ENCODE measurements around the gene FGF22.

Gene FGF22

DNA sequence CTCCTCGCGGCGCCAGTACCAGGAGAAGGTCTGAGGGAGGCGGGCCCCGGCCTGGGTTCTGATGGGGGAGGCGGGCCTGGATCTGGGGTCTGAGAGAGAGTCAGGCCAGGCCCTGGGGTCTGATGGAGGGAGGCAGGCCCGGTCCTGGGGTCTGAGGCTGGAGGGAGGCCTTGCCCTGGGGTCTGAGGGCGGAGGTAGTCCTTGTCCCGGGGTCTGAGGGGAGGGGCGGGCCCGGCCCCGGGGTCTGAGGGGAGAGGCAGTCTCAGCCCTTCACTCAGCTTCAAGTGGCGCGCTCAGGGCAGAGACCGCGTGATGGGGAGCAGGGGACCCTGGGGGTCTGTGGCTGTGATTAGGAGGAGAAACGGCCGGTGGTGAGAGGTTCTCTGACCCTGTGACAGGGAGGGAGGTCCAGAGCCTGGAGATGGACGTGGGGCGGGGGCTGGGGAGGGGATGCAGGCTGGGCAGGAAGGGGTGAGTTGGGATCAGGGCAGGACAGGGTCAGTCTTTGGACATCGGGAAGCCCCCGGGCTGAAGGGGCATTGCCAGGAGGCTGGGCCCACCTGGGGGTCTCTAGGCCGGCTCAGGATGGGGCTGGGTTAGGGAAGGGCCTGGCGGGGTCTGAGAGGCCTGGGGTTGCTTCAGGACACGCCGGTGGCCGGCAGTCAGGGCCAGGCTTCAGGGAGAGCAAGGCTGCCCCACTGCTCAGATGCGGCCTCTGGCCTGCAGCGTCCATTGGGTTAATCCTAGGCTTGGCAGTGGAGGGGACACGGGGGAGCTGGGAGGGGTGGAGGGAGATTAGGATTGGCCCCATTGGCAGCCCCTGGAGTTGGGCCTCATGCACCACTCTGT is 31.3 kb upstream of the FGF22 start:
- no peak for DNase-seq (ENCODE audit: low read depth)
- TF ChIP-seq, protein P1, sequence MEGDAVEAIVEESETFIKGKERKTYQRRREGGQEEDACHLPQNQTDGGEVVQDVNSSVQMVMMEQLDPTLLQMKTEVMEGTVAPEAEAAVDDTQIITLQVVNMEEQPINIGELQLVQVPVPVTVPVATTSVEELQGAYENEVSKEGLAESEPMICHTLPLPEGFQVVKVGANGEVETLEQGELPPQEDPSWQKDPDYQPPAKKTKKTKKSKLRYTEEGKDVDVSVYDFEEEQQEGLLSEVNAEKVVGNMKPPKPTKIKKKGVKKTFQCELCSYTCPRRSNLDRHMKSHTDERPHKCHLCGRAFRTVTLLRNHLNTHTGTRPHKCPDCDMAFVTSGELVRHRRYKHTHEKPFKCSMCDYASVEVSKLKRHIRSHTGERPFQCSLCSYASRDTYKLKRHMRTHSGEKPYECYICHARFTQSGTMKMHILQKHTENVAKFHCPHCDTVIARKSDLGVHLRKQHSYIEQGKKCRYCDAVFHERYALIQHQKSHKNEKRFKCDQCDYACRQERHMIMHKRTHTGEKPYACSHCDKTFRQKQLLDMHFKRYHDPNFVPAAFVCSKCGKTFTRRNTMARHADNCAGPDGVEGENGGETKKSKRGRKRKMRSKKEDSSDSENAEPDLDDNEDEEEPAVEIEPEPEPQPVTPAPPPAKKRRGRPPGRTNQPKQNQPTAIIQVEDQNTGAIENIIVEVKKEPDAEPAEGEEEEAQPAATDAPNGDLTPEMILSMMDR (IDR thresholded peaks at IDR 0.05; ENCODE audit: insufficient read depth, low read depth, low read length, missing control alignments), result no peak
- no peak overlapping the region for H3K4me3 ChIP-seq (ENCODE audit: low read length)

DNA sequence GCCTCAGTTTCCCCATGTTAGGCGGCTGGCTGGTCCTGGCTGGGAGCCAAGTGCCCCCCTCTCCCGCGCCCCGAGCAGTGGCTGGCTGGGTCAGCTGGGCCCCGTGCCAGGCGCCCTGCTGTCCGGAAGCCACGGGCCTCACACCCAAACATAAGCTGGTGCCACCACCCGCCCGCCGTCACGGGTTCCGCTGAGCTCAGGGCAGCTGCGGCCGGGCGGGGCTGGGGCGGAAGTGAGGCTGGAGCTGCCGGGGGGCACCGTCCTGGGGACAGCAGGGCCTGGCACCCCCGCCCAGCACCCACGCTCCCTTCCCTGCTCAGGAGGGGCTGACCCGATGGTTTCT is 30.7 kb upstream of the FGF22 start:
- TF ChIP-seq, protein P1 (IDR thresholded peaks at IDR 0.05; ENCODE audit: insufficient read depth, low read depth, low read length, missing control alignments), result no peak
- H3K4me3 ChIP-seq (ENCODE audit: low read length), result no peak overlapping the region

DNA sequence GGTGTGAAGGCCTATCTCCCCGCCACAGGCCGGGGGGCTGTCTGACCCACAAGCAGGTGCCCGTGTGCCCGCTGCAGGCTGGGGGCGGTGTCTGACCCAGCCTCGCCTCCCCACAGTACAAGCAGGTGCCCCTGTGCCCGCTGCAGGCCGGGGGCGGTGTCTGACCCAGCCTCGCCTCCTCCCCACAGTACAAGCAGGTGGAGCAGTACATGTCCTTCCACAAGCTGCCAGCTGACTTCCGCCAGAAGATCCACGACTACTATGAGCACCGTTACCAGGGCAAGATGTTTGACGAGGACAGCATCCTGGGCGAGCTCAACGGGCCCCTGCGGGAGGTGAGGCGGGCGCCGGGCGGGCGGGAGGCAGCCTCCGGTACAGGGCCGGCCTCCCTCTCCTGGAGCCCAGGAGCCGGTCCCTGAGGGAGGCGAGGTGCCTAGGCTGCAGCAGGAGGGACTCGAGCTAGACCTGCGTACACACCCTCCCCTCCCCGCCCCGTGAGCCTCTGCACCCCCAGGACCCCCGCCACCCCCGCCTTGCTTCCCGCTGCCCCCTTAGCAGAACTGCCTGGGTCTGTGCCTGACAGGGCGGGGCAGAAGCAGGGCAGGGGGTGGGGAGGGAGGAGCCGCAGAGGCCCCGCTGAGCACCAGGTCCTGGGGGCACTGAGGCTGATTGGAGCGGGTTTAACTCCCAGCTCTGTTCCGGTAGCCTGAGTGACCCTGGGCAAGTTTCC is 29.4 kb upstream of the FGF22 start:
- TF ChIP-seq, protein P1 (IDR thresholded peaks at IDR 0.05; ENCODE audit: insufficient read depth, low read depth, low read length, missing control alignments), result no peak
- DNase-seq (ENCODE audit: low read depth), result no peak
- H3K4me3 ChIP-seq (ENCODE audit: low read length), result no peak overlapping the region

More for the DNA sequence above, 30.7 kb upstream of the FGF22 start:
- no peak for DNase-seq (ENCODE audit: low read depth)

DNA sequence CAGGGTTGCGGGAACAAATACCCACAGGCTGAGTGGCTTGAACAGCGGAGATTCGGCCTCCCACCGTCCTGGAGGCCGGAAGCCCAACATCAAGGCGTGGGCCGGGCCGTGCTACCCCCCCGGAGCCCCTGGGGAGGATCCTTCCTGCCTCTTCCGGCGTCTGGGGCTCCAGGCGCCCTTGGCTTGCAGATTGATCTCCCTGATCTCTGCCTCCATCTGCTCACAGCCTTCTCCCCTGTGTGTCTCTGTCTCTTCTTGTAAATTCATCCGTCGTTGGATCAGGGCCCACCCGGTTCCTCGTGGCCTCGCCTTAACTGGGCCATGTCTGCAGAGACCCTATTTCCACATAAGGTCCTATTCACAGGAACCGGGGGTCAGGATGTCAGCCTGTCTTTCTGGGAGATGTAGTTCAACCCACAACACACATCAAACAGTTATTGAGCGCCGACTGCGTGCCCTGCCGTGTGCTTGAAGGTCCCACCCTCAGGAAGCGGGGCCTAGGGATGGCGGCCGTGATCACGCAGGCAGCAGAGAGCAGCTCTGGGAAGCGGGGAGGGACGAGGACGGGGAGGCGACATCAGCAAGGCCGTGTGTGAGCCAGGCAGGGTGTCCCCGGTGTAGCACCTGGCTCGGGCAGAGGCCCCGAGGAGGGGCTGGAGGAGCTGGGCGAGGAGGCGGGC is 28.7 kb upstream of the FGF22 start:
- TF ChIP-seq, protein P1 (IDR thresholded peaks at IDR 0.05; ENCODE audit: insufficient read depth, low read depth, low read length, missing control alignments), result no peak
- no peak for DNase-seq (ENCODE audit: low read depth)
- no peak overlapping the region for H3K4me3 ChIP-seq (ENCODE audit: low read length)

DNA sequence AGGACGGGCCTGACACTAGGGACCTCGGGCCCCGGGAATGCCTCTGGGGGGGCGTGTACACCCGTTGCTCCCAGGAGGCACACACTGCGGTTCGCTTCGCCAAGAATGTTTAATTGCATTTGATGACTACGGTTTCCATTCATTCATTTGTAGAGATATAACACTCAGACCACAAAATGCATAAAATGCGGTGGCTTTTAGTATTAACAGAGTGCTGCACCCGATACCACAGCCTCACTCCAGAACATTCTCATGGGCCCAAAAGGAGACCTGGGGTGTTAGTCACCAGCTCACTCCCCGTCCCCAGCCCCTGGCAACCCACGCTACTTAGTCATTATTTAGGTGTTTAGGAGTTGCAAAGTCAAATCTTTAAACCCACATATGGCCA is 28.2 kb upstream of the FGF22 start:
- DNase-seq (ENCODE audit: low read depth), result peak; percentile 79
- H3K4me3 ChIP-seq (ENCODE audit: low read length), result no peak overlapping the region
- TF ChIP-seq, protein P1 (IDR thresholded peaks at IDR 0.05; ENCODE audit: insufficient read depth, low read depth, low read length, missing control alignments), result no peak

DNA sequence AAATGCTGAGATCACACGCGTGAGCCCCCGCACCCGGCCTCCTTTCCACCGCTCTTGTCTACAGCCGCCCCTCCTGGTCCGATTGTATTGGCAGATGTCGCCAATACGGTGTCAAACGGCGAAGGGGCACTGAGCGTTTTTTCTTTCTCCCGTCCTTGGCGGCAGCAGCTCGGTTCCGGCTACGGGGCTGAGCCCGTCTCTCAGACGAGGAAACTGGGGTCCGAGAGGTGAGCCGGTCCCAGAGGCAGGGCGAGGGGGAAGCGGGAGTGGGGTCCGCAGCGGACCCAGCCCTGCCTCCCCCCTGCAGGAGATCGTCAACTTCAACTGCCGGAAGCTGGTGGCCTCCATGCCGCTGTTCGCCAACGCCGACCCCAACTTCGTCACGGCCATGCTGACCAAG is 26.7 kb upstream of the FGF22 start:
- TF ChIP-seq, protein P1 (IDR thresholded peaks at IDR 0.05; ENCODE audit: insufficient read depth, low read depth, low read length, missing control alignments), result no peak
- no peak overlapping the region for H3K4me3 ChIP-seq (ENCODE audit: low read length)
- DNase-seq (ENCODE audit: low read depth), result no peak

Measured in epithelial cell of esophagus (primary cell).